Suprapubic skin (tissue), 4 donors: ENCODE results near the gene KLHL20.

ENCODE experiments used
- CTCF ChIP-seq, 2 donors: fragments of 200-600 bp in 1 of 2; fragments of 450-650 bp in 1 of 2; sonication (generic) in 1 of 2; IDR thresholded peaks; one replicate each; pipeline ENCODE4 v1.5.1; 2016 to 2019; ENCODE audit warnings: antibody characterized with exemption in 2 of 2, mild to moderate bottlenecking in 1 of 2, moderate library complexity in 1 of 2
- POLR2A ChIP-seq, 2 donors: fragments of 450-650 bp; IDR thresholded peaks; one replicate each; pipeline ENCODE4 v1.6.1; 2017; ENCODE audit warnings: antibody characterized with exemption in 2 of 2, mild to moderate bottlenecking in 2 of 2, moderate library complexity in 2 of 2
- POLR2AphosphoS5 ChIP-seq, 3 donors: sonication (generic); formaldehyde crosslinking; IDR thresholded peaks; one replicate each; pipeline ENCODE4 v1.6.1; 2017; ENCODE audit warnings: antibody characterized with exemption in 3 of 3

- TF ChIP-seq CTCF (IDR thresholded peaks at IDR 0.05) (no peak), POLR2AphosphoS5 (IDR thresholded peaks at IDR 0.05) (no peak), POLR2A (IDR thresholded peaks at IDR 0.05) (no peak)
These were observed 6.0 kb upstream of the KLHL20 start for GRCh38 chr1:173708787-173709186.
